ENCODE data around the gene CRCP. TPM values are rescaled to one million over a fixed set of nuclear protein-coding genes. Genes with fewer than 3 reads are reported as not detected.
"Not testable (repeated sequence)": the region's sequence is repeated elsewhere in the genome, so short reads cannot be mapped to it uniquely, and the experiment has no call there.

CRCP gene
- total RNA-seq, 1 experiment from 2014 or later: 42.5 TPM

DNA sequence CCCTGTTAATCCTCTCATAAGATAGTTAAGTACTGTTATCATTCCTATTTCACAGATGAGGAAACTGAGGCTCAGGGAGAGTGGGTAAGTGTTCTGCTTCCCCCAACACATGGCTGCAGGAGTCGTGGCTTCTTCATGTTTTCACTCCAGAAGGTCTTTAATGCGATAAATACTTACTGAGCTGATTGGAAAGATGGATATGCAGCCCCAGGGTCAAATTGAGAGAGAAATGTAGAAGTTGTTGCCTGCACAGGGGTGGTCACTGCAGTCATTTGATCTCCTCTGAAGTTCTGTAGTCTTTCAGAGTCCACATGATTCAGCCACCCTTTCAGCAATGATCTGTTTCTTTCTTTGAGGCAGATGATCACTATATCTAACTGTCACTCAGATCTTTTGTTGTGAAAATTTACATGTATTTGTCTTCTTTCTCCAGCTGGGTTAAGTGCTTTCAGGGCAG, 29.3 kb downstream of the CRCP start:
- Histone ChIP-seq H3K36me3 (ENCODE audit: insufficient read depth, low read length, poor library complexity, severe bottlenecking) (peaks cover 56% of the 10 kb centered on the region), H3K27ac (ENCODE audit: low read depth, low read length, poor library complexity, severe bottlenecking) (no peak overlapping the region), H3K4me1 (ENCODE audit: insufficient read depth, low read length, poor library complexity, severe bottlenecking) (no peaks in the 10 kb centered on the region), H3K27me3 (replicated peaks; ENCODE audit: insufficient read depth, low read depth, low read length, poor library complexity) (no peaks in the 10 kb centered on the region), H3K9me3 (ENCODE audit: low read depth, low read length, poor library complexity, severe bottlenecking) (no peaks in the 10 kb centered on the region), H3K4me3 (ENCODE audit: low read depth, low read length, poor library complexity, severe bottlenecking) (no peak overlapping the region)
- ChIA-PET CTCF (interaction anchor here (0.6 kb wide), 1 partner anchor 60 kb away, joined by 3 read pairs; no protein-coding TSS in a partner anchor), POLR2A (ENCODE audit: low non-redundant PET) (no interaction called here)
- intact Hi-C loops (cut with micrococcal nuclease; ENCODE audit: unreplicated experiment): no loop called here
- no TSS peak for BruUV-seq (replicated peaks)
- no peak for TF ChIP-seq EZH2 (IDR thresholded peaks at IDR 0.05; ENCODE audit: borderline replicate concordance, low read depth, low read length, poor library complexity, severe bottlenecking)
- TF ChIP-seq, protein P1, sequence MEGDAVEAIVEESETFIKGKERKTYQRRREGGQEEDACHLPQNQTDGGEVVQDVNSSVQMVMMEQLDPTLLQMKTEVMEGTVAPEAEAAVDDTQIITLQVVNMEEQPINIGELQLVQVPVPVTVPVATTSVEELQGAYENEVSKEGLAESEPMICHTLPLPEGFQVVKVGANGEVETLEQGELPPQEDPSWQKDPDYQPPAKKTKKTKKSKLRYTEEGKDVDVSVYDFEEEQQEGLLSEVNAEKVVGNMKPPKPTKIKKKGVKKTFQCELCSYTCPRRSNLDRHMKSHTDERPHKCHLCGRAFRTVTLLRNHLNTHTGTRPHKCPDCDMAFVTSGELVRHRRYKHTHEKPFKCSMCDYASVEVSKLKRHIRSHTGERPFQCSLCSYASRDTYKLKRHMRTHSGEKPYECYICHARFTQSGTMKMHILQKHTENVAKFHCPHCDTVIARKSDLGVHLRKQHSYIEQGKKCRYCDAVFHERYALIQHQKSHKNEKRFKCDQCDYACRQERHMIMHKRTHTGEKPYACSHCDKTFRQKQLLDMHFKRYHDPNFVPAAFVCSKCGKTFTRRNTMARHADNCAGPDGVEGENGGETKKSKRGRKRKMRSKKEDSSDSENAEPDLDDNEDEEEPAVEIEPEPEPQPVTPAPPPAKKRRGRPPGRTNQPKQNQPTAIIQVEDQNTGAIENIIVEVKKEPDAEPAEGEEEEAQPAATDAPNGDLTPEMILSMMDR (conservative IDR thresholded peaks at IDR 0.05; ENCODE audit: low read depth, low read length): no peak
- no peak for DNase-seq (ENCODE audit: low spot score)

- no peaks in the 10 kb centered on the region for H3K27me3 ChIP-seq (replicated peaks; ENCODE audit: insufficient read depth, low read depth, low read length, poor library complexity)
- H3K27ac ChIP-seq (ENCODE audit: low read depth, low read length, poor library complexity, severe bottlenecking): no peak overlapping the region
- peaks cover 58% of the 10 kb centered on the region for H3K36me3 ChIP-seq (ENCODE audit: insufficient read depth, low read length, poor library complexity, severe bottlenecking)
- H3K9me3 ChIP-seq (ENCODE audit: low read depth, low read length, poor library complexity, severe bottlenecking): no peaks in the 10 kb centered on the region
- BruUV-seq (replicated peaks): no TSS peak
- TF ChIP-seq, protein P1 (conservative IDR thresholded peaks at IDR 0.05; ENCODE audit: low read depth, low read length): no peak
- no peak for TF ChIP-seq EZH2 (IDR thresholded peaks at IDR 0.05; ENCODE audit: borderline replicate concordance, low read depth, low read length, poor library complexity, severe bottlenecking)
- no peak overlapping the region for H3K4me3 ChIP-seq (ENCODE audit: low read depth, low read length, poor library complexity, severe bottlenecking)
- POLR2A ChIA-PET (ENCODE audit: low non-redundant PET): no interaction called here
- intact Hi-C loops (cut with micrococcal nuclease; ENCODE audit: unreplicated experiment): no loop called here
- CTCF ChIA-PET: no interaction called here
- no peak for DNase-seq (ENCODE audit: low spot score)
- no peaks in the 10 kb centered on the region for H3K4me1 ChIP-seq (ENCODE audit: insufficient read depth, low read length, poor library complexity, severe bottlenecking)
Measured at GRCh38 chr7:66145400-66146104, 30.9 kb downstream of the CRCP start.

- peak; percentile 27 for DNase-seq (ENCODE audit: low spot score)
- peaks cover 59% of the 10 kb centered on the region for H3K36me3 ChIP-seq (ENCODE audit: insufficient read depth, low read length, poor library complexity, severe bottlenecking)
Measured at GRCh38 chr7:66146701-66147100, 32.1 kb downstream of the CRCP start.

GRCh38 chr7:66147657-66148056, 33.0 kb downstream of the CRCP start:
- H3K27ac ChIP-seq (ENCODE audit: low read depth, low read length, poor library complexity, severe bottlenecking); DNase-seq (ENCODE audit: low spot score); intact Hi-C loops (cut with micrococcal nuclease; ENCODE audit: unreplicated experiment); CTCF ChIA-PET; H3K27me3 ChIP-seq (replicated peaks; ENCODE audit: insufficient read depth, low read depth, low read length, poor library complexity); BruUV-seq (replicated peaks); POLR2A ChIA-PET (ENCODE audit: low non-redundant PET); H3K9me3 ChIP-seq (ENCODE audit: low read depth, low read length, poor library complexity, severe bottlenecking); H3K4me3 ChIP-seq (ENCODE audit: low read depth, low read length, poor library complexity, severe bottlenecking); H3K4me1 ChIP-seq (ENCODE audit: insufficient read depth, low read length, poor library complexity, severe bottlenecking): not testable (repeated sequence)
- H3K36me3 ChIP-seq (ENCODE audit: insufficient read depth, low read length, poor library complexity, severe bottlenecking): peaks cover 59% of the 10 kb centered on the region

More at GRCh38 chr7:66146701-66147100, 32.1 kb downstream of the CRCP start:
- H3K27ac ChIP-seq (ENCODE audit: low read depth, low read length, poor library complexity, severe bottlenecking): peak overlapping the region; percentile 22
- BruUV-seq (replicated peaks): TSS peak; percentile 16
- intact Hi-C loops (cut with micrococcal nuclease; ENCODE audit: unreplicated experiment): no loop called here
- H3K27me3 ChIP-seq (replicated peaks; ENCODE audit: insufficient read depth, low read depth, low read length, poor library complexity): no peaks in the 10 kb centered on the region
- no peak for TF ChIP-seq EZH2 (IDR thresholded peaks at IDR 0.05; ENCODE audit: borderline replicate concordance, low read depth, low read length, poor library complexity, severe bottlenecking)
- TF ChIP-seq, protein P1 (conservative IDR thresholded peaks at IDR 0.05; ENCODE audit: low read depth, low read length): no peak
- POLR2A ChIA-PET (ENCODE audit: low non-redundant PET): interaction anchor here (0.6 kb wide), 1 partner anchor 233 kb away, joined by 3 read pairs; no protein-coding TSS in a partner anchor
- H3K4me1 ChIP-seq (ENCODE audit: insufficient read depth, low read length, poor library complexity, severe bottlenecking): no peaks in the 10 kb centered on the region
- no peaks in the 10 kb centered on the region for H3K9me3 ChIP-seq (ENCODE audit: low read depth, low read length, poor library complexity, severe bottlenecking)
- H3K4me3 ChIP-seq (ENCODE audit: low read depth, low read length, poor library complexity, severe bottlenecking): no peak overlapping the region
- CTCF ChIA-PET: no interaction called here

All from A673 (cell line).